ENCODE data around the gene KRT77. TPM values are rescaled to one million over a fixed set of nuclear protein-coding genes. Genes with fewer than 3 reads are reported as not detected.

The KRT77 gene
- total RNA-seq, 6 donors from 2014 or later: not detected

GRCh38 chr12:52748578-52748977, 45.3 kb upstream of the KRT77 start:
- Histone ChIP-seq H3K36me3 (no peaks in the 10 kb centered on the region), H3K9me3 (no peaks in the 10 kb centered on the region), H3K4me1 (no peaks in the 10 kb centered on the region), H3K27ac (no peak overlapping the region), H3K27me3 (no peaks in the 10 kb centered on the region), H3K4me3 (no peak overlapping the region)
- ATAC-seq (ENCODE audit: low FRiP score in 2 of 2) (no peak), DNase-seq (no peak)
- whole genome bisulfite sequencing, 2 donors: 58 to 65% methylated on average over 14 of the region's 14 CpGs
- TF ChIP-seq POLR2AphosphoS5 (IDR thresholded peaks at IDR 0.05): no peak
- TF ChIP-seq, protein P1, sequence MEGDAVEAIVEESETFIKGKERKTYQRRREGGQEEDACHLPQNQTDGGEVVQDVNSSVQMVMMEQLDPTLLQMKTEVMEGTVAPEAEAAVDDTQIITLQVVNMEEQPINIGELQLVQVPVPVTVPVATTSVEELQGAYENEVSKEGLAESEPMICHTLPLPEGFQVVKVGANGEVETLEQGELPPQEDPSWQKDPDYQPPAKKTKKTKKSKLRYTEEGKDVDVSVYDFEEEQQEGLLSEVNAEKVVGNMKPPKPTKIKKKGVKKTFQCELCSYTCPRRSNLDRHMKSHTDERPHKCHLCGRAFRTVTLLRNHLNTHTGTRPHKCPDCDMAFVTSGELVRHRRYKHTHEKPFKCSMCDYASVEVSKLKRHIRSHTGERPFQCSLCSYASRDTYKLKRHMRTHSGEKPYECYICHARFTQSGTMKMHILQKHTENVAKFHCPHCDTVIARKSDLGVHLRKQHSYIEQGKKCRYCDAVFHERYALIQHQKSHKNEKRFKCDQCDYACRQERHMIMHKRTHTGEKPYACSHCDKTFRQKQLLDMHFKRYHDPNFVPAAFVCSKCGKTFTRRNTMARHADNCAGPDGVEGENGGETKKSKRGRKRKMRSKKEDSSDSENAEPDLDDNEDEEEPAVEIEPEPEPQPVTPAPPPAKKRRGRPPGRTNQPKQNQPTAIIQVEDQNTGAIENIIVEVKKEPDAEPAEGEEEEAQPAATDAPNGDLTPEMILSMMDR (IDR thresholded peaks at IDR 0.05): no peak
- no peak for TF ChIP-seq POLR2A (IDR thresholded peaks at IDR 0.05)
- no peak for TF ChIP-seq EP300 (IDR thresholded peaks at IDR 0.05)

DNA sequence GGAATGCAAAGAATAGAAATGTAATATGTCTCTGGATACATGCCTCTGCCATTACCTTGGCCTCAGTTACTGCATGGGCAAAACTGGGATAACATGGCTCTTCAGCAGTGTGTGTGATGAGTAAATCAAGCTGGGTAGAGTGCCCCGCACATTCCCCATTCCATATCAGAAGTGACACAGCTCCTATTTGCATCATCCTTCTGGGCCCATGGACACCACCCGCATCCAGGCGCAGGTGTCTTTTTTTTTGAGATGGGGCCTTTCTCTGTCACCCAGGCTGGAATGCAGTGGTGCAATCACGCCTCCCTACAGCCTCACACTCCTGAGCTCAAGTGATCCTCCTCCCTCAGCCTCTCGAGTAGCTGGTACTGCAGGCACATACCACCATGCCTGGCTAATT, 42.2 kb upstream of the KRT77 start:
- ATAC-seq (ENCODE audit: low FRiP score in 2 of 2) (no peak), DNase-seq (no peak)
- Histone ChIP-seq H3K27me3 (no peaks in the 10 kb centered on the region), H3K9me3 (no peaks in the 10 kb centered on the region), H3K4me3 (no peak overlapping the region), H3K4me1 (no peaks in the 10 kb centered on the region), H3K27ac (no peak overlapping the region), H3K36me3 (no peaks in the 10 kb centered on the region)
- WGBS, 2 donors: 81 to 82% methylated on average over 5 of the region's 5 CpGs
- TF ChIP-seq, protein P1 (IDR thresholded peaks at IDR 0.05): no peak
- no peak for TF ChIP-seq POLR2A (IDR thresholded peaks at IDR 0.05)
- TF ChIP-seq POLR2AphosphoS5 (IDR thresholded peaks at IDR 0.05): no peak

DNA sequence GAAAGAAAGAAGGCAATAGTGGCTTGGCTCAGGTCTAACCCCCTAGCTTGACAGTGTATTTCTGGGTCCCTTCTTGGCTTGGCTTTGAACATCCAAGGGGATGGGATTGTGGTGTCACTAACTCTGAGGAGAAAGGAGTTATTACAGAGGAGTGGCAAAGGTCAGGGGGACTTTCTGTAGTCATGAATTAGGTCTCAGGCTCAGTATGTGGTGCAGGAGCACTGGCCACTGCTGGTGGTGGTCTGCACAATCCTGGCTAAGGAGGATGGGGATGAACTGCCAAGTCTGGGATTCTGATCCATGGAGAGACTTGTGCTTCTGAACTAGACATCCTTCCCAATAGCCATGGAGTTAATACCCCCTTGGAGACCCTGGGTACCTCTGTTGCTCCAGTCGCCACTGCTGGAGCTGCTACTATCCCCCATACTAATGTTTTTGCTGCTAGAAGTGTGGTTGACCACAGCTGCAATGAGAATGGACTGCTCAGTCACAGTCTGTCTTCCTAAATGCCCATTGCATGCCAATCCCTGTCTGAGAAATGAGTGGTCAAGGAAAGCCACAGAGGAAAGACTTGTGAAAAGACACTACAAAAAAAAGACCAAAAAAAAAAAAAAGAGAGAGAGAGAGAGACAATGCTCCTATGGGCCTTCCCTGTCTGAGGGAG, 41.3 kb upstream of the KRT77 start:
- Histone ChIP-seq H3K4me3 (no peak overlapping the region), H3K4me1 (no peaks in the 10 kb centered on the region), H3K36me3 (no peaks in the 10 kb centered on the region), H3K9me3 (no peaks in the 10 kb centered on the region), H3K27ac (no peak overlapping the region), H3K27me3 (no peaks in the 10 kb centered on the region)
- DNase-seq: no peak
- 89% methylated on average over 1 of the region's 1 CpG; no CpG with 5 or more reads in 1 of the 2 donors for WGBS, 2 donors
- TF ChIP-seq POLR2AphosphoS5 (IDR thresholded peaks at IDR 0.05) (no peak), POLR2A (IDR thresholded peaks at IDR 0.05) (no peak), EP300 (IDR thresholded peaks at IDR 0.05) (no peak)
- TF ChIP-seq, protein P1 (IDR thresholded peaks at IDR 0.05): no peak
- no peak for ATAC-seq (ENCODE audit: low FRiP score in 2 of 2)

- H3K9me3 ChIP-seq: no peaks in the 10 kb centered on the region
- ATAC-seq (ENCODE audit: low FRiP score in 2 of 2) (no peak), DNase-seq (no peak)
- WGBS, 2 donors: 79 to 91% methylated on average over 3 of the region's 3 CpGs
- no peaks in the 10 kb centered on the region for H3K27me3 ChIP-seq
- no peaks in the 10 kb centered on the region for H3K4me1 ChIP-seq
- H3K27ac ChIP-seq: no peak overlapping the region
- H3K36me3 ChIP-seq: no peaks in the 10 kb centered on the region
- no peak overlapping the region for H3K4me3 ChIP-seq
- TF ChIP-seq POLR2A (IDR thresholded peaks at IDR 0.05) (no peak), EP300 (IDR thresholded peaks at IDR 0.05) (no peak), POLR2AphosphoS5 (IDR thresholded peaks at IDR 0.05) (no peak)
- TF ChIP-seq, protein P1 (IDR thresholded peaks at IDR 0.05): no peak
Observed at GRCh38 chr12:52742822-52743457, 39.6 kb upstream of the KRT77 start.

GRCh38 chr12:52742196-52742580, 38.9 kb upstream of the KRT77 start:
- TF ChIP-seq, protein P1 (IDR thresholded peaks at IDR 0.05): no peak
- no peak for TF ChIP-seq EP300 (IDR thresholded peaks at IDR 0.05)
- no peak for TF ChIP-seq POLR2AphosphoS5 (IDR thresholded peaks at IDR 0.05)
- TF ChIP-seq POLR2A (IDR thresholded peaks at IDR 0.05): no peak
- H3K27me3 ChIP-seq: no peaks in the 10 kb centered on the region
- 53 to 62% methylated on average over 4 to 5 of the region's 7 CpGs for WGBS, 2 donors
- no peaks in the 10 kb centered on the region for H3K9me3 ChIP-seq
- no peak overlapping the region for H3K4me3 ChIP-seq
- ATAC-seq (ENCODE audit: low FRiP score in 2 of 2): no peak
- H3K36me3 ChIP-seq: no peaks in the 10 kb centered on the region
- DNase-seq: peak in 1 of 2 donors; percentile 50
- H3K27ac ChIP-seq: no peak overlapping the region
- no peaks in the 10 kb centered on the region for H3K4me1 ChIP-seq
